ENCODE data around the gene NRCAM.

NRCAM gene

DNA sequence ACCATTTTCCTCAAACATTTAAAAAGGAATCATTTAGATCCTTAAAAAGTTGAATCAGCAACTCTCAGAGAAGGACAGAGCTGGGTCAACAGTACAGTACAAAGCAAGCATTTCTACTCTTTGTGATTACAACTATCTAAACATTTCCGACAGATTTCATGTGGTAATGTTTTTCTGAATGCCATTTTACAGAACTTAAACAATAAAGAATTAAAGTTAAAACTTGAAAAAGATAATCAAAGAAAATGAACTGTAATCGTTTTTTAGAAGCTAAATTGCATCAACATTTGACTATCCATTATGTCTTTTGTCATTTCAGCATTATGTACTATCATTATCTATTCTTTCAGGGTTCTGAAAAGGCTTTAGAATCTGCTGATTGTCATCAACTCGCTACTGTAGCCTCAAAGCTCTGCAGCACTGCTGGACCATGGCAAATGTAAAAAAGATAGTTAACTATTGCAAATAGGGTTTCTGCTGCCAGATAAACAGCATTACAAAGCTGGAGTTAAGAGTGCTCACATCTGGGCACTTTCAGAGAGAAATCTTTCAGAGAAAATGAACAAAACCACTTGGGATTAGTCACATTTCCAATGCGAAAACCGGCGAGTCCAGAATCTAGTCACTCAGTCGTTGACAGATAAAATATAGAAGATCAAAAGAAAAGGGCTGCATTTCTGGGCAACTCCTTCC lies 165.6 kb downstream of the NRCAM start:
- Histone ChIP-seq H3K9me2 (replicated peaks; ENCODE audit: insufficient read depth, low read length) (no peaks in the 10 kb centered on the region), H3K36me3 (ENCODE audit: low read length) (no peaks in the 10 kb centered on the region), H3K4me3 (ENCODE audit: insufficient read depth, low read length, poor library complexity, severe bottlenecking) (no peak overlapping the region), H3K9ac (ENCODE audit: low read length) (no peak overlapping the region), H4K20me1 (ENCODE audit: low read depth, low read length) (no peaks in the 10 kb centered on the region), H3K27me3 (ENCODE audit: low read length) (no peaks in the 10 kb centered on the region), H2AFZ (ENCODE audit: low read depth, low read length, severe bottlenecking) (no peak overlapping the region), H3F3A (ENCODE audit: insufficient read depth) (no peaks in the 10 kb centered on the region), H3K4me2 (ENCODE audit: low read depth, low read length, poor library complexity, severe bottlenecking) (no peak overlapping the region), H3K79me2 (ENCODE audit: insufficient read depth, low read length) (no peaks in the 10 kb centered on the region), H3K9me3 (ENCODE audit: insufficient read depth, low read length) (no peaks in the 10 kb centered on the region), H3K27ac (ENCODE audit: low read depth, low read length) (no peak overlapping the region)
- no peak for TF ChIP-seq EZH2phosphoT487 (conservative IDR thresholded peaks at IDR 0.05; ENCODE audit: low read length)
- TF ChIP-seq, protein P1, sequence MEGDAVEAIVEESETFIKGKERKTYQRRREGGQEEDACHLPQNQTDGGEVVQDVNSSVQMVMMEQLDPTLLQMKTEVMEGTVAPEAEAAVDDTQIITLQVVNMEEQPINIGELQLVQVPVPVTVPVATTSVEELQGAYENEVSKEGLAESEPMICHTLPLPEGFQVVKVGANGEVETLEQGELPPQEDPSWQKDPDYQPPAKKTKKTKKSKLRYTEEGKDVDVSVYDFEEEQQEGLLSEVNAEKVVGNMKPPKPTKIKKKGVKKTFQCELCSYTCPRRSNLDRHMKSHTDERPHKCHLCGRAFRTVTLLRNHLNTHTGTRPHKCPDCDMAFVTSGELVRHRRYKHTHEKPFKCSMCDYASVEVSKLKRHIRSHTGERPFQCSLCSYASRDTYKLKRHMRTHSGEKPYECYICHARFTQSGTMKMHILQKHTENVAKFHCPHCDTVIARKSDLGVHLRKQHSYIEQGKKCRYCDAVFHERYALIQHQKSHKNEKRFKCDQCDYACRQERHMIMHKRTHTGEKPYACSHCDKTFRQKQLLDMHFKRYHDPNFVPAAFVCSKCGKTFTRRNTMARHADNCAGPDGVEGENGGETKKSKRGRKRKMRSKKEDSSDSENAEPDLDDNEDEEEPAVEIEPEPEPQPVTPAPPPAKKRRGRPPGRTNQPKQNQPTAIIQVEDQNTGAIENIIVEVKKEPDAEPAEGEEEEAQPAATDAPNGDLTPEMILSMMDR (IDR thresholded peaks at IDR 0.05; ENCODE audit: insufficient read depth, low read length, poor library complexity, severe bottlenecking) = no peak

DNA sequence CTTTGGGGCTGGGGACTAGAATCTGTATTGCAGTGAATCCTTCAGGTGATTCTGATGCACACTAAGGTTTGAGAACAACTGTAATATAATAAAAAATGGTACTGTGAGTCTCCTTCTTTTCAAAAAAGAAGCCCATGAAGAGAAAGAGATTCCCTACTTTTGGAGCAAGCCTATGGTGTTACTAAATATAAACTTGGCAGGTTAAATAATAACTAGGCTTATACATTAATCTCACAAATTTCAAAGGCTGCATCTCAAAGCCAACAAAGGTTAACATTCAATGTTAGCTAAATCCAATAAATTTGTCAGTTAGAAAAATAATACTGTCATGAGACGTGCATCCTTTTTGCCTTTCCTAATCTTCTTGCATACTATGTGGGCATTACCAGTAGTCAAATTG lies 166.4 kb downstream of the NRCAM start:
- H3K9me3 ChIP-seq (ENCODE audit: insufficient read depth, low read length) = no peaks in the 10 kb centered on the region
- no peak overlapping the region for H3K9ac ChIP-seq (ENCODE audit: low read length)
- H2AFZ ChIP-seq (ENCODE audit: low read depth, low read length, severe bottlenecking) = no peak overlapping the region
- H3K27me3 ChIP-seq (ENCODE audit: low read length) = no peaks in the 10 kb centered on the region
- no peaks in the 10 kb centered on the region for H3K9me2 ChIP-seq (replicated peaks; ENCODE audit: insufficient read depth, low read length)
- no peaks in the 10 kb centered on the region for H3F3A ChIP-seq (ENCODE audit: insufficient read depth)
- H3K4me2 ChIP-seq (ENCODE audit: low read depth, low read length, poor library complexity, severe bottlenecking) = no peak overlapping the region
- TF ChIP-seq, protein P1 (IDR thresholded peaks at IDR 0.05; ENCODE audit: insufficient read depth, low read length, poor library complexity, severe bottlenecking) = no peak
- TF ChIP-seq EZH2phosphoT487 (conservative IDR thresholded peaks at IDR 0.05; ENCODE audit: low read length) = no peak
- no peak overlapping the region for H3K4me3 ChIP-seq (ENCODE audit: insufficient read depth, low read length, poor library complexity, severe bottlenecking)
- no peaks in the 10 kb centered on the region for H3K36me3 ChIP-seq (ENCODE audit: low read length)
- no peaks in the 10 kb centered on the region for H3K79me2 ChIP-seq (ENCODE audit: insufficient read depth, low read length)
- H3K27ac ChIP-seq (ENCODE audit: low read depth, low read length) = no peak overlapping the region
- H4K20me1 ChIP-seq (ENCODE audit: low read depth, low read length) = no peaks in the 10 kb centered on the region

DNA sequence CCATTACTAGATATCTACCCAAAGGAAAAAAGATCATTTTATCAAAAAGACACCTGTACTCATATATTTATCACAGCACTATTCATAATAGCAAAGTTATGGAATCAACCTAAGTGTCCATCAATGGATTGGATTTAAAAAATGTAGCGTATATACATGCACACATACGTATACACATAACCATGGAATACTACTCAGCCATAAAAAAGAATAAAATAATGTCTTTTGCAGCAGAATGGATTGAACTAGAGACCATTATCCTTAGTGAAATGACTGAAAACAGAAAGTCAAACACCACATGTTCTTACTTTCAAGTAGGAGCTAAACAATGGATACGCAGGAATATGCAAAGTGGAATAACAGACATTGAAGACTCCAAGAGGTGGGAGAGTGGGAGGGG lies 168.4 kb downstream of the NRCAM start:
- Histone ChIP-seq H3K27me3 (ENCODE audit: low read length) (no peaks in the 10 kb centered on the region), H3K9me2 (replicated peaks; ENCODE audit: insufficient read depth, low read length) (no peaks in the 10 kb centered on the region), H3K4me2 (ENCODE audit: low read depth, low read length, poor library complexity, severe bottlenecking) (no peak overlapping the region), H4K20me1 (ENCODE audit: low read depth, low read length) (no peaks in the 10 kb centered on the region), H3F3A (ENCODE audit: insufficient read depth) (no peaks in the 10 kb centered on the region), H3K9ac (ENCODE audit: low read length) (no peak overlapping the region), H3K36me3 (ENCODE audit: low read length) (no peaks in the 10 kb centered on the region), H3K9me3 (ENCODE audit: insufficient read depth, low read length) (no peaks in the 10 kb centered on the region), H2AFZ (ENCODE audit: low read depth, low read length, severe bottlenecking) (no peak overlapping the region), H3K4me3 (ENCODE audit: insufficient read depth, low read length, poor library complexity, severe bottlenecking) (no peak overlapping the region), H3K79me2 (ENCODE audit: insufficient read depth, low read length) (no peaks in the 10 kb centered on the region), H3K27ac (ENCODE audit: low read depth, low read length) (no peak overlapping the region)
- TF ChIP-seq, protein P1 (IDR thresholded peaks at IDR 0.05; ENCODE audit: insufficient read depth, low read length, poor library complexity, severe bottlenecking) = no peak
- TF ChIP-seq EZH2phosphoT487 (conservative IDR thresholded peaks at IDR 0.05; ENCODE audit: low read length) = no peak

All from SU-DHL-6 (cell line).